ENCODE data around the gene MAN2A2. TPM values are rescaled to one million over a fixed set of nuclear protein-coding genes. Genes with fewer than 3 reads are reported as not detected.

MAN2A2 gene
- total RNA-seq, 1 experiment from 2014 or later, result 64.9 TPM

DNA sequence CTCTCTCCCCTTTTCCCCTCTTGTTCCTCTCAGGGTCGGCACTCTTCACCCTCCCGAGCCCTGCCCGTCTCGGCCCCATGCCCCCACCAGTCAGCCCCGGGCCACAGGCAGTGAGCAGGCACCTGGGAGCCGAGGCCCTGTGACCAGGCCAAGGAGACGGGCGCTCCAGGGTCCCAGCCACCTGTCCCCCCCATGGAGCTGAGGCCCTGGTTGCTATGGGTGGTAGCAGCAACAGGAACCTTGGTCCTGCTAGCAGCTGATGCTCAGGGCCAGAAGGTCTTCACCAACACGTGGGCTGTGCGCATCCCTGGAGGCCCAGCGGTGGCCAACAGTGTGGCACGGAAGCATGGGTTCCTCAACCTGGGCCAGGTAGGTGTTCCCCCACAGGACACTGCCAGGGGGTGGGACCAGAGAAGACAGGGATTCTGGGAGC is 27.5 kb upstream of the MAN2A2 start:
- Histone ChIP-seq H3K4me3 (ENCODE audit: low read depth, low read length) (no peak overlapping the region), H3K4me1 (peaks cover 30% of the 10 kb centered on the region), H3K27me3 (replicated peaks; ENCODE audit: control insufficient read depth, insufficient read depth, low read length) (no peaks in the 10 kb centered on the region), H3K9me3 (no peaks in the 10 kb centered on the region), H3K36me3 (ENCODE audit: control insufficient read depth, insufficient read depth, low read length) (no peaks in the 10 kb centered on the region)
- H3K4me3 Mint-ChIP-seq (ENCODE audit: unreplicated experiment), result no peak overlapping the region
- TF ChIP-seq, protein P1, sequence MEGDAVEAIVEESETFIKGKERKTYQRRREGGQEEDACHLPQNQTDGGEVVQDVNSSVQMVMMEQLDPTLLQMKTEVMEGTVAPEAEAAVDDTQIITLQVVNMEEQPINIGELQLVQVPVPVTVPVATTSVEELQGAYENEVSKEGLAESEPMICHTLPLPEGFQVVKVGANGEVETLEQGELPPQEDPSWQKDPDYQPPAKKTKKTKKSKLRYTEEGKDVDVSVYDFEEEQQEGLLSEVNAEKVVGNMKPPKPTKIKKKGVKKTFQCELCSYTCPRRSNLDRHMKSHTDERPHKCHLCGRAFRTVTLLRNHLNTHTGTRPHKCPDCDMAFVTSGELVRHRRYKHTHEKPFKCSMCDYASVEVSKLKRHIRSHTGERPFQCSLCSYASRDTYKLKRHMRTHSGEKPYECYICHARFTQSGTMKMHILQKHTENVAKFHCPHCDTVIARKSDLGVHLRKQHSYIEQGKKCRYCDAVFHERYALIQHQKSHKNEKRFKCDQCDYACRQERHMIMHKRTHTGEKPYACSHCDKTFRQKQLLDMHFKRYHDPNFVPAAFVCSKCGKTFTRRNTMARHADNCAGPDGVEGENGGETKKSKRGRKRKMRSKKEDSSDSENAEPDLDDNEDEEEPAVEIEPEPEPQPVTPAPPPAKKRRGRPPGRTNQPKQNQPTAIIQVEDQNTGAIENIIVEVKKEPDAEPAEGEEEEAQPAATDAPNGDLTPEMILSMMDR (IDR thresholded peaks at IDR 0.05; ENCODE audit: insufficient read depth in 1 of 2, low read depth in 1 of 2, low read length in 1 of 2, severe bottlenecking in 1 of 2, unreplicated experiment in 1 of 2), result no peak
- intact Hi-C loops (cut with micrococcal nuclease; ENCODE audit: unreplicated experiment), result loop anchor here (2.0 kb wide), 1 partner anchor 59 kb away; the partner anchor contains the start of gene UNC45A
- ChIA-PET CTCF (no interaction called here), POLR2A (no interaction called here)
- H3K9me3 Mint-ChIP-seq (ENCODE audit: unreplicated experiment), result no peaks in the 10 kb centered on the region
- H3K36me3 Mint-ChIP-seq (ENCODE audit: insufficient read depth, unreplicated experiment), result peaks cover 21% of the 10 kb centered on the region
- no peaks in the 10 kb centered on the region for H3K27me3 Mint-ChIP-seq (ENCODE audit: insufficient read depth, unreplicated experiment)
- no peak overlapping the region for H3K27ac Mint-ChIP-seq (ENCODE audit: unreplicated experiment)
- H3K4me1 Mint-ChIP-seq (ENCODE audit: low read depth, unreplicated experiment), result no peaks in the 10 kb centered on the region
- no TSS peak for BruUV-seq (replicated peaks)
- DNase-seq, result no peak

- no peaks in the 10 kb centered on the region for H3K36me3 ChIP-seq (ENCODE audit: control insufficient read depth, insufficient read depth, low read length)
- no peaks in the 10 kb centered on the region for H3K27me3 ChIP-seq (replicated peaks; ENCODE audit: control insufficient read depth, insufficient read depth, low read length)
- Mint-ChIP-seq H3K9me3 (ENCODE audit: unreplicated experiment) (no peaks in the 10 kb centered on the region), H3K4me1 (ENCODE audit: low read depth, unreplicated experiment) (no peaks in the 10 kb centered on the region), H3K27me3 (ENCODE audit: insufficient read depth, unreplicated experiment) (no peaks in the 10 kb centered on the region), H3K27ac (ENCODE audit: unreplicated experiment) (no peak overlapping the region), H3K4me3 (ENCODE audit: unreplicated experiment) (no peak overlapping the region), H3K36me3 (ENCODE audit: insufficient read depth, unreplicated experiment) (peaks cover 18% of the 10 kb centered on the region)
- no peaks in the 10 kb centered on the region for H3K9me3 ChIP-seq
- no peak for DNase-seq
- H3K4me1 ChIP-seq, result peaks cover 27% of the 10 kb centered on the region
- H3K4me3 ChIP-seq (ENCODE audit: low read depth, low read length), result no peak overlapping the region
- TF ChIP-seq, protein P1 (IDR thresholded peaks at IDR 0.05; ENCODE audit: insufficient read depth in 1 of 2, low read depth in 1 of 2, low read length in 1 of 2, severe bottlenecking in 1 of 2, unreplicated experiment in 1 of 2), result no peak
- intact Hi-C loops (cut with micrococcal nuclease; ENCODE audit: unreplicated experiment), result no loop called here
- ChIA-PET CTCF (no interaction called here), POLR2A (no interaction called here)
- no TSS peak for BruUV-seq (replicated peaks)
These were observed 27.1 kb upstream of the MAN2A2 start for GRCh38 chr15:90876046-90876445.

DNA sequence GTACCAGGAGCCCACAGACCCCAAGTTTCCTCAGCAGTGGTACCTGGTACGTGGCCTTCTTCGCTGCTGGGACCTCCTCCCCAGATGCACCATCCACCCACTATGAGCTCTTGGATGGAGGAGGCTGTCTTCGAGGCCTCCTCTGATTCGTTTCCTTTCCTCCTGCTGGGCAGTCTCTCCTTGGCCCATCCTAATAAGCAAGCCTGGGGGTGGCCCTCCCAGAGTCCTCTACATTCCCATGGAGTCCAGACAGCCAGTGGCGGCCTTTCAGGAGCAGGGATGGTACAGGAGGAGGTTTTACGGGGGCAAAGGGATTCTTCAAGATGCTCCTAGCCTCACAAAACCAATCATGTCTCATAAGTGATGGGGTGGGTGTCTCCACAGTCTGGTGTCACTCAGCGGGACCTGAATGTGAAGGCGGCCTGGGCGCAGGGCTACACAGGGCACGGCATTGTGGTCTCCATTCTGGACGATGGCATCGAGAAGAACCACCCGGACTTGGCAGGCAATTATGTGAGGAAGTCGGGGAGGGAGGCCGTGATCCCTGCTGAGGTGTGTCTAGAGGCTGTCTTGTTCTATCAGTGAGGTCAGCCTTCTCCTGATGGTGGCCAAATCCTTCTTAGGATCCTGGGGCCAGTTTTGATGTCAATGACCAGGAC is 26.5 kb upstream of the MAN2A2 start:
- ChIA-PET POLR2A (no interaction called here), CTCF (no interaction called here)
- BruUV-seq (replicated peaks), result no TSS peak
- no peak overlapping the region for H3K27ac Mint-ChIP-seq (ENCODE audit: unreplicated experiment)
- H3K36me3 Mint-ChIP-seq (ENCODE audit: insufficient read depth, unreplicated experiment), result peaks cover 21% of the 10 kb centered on the region
- Histone ChIP-seq H3K4me3 (ENCODE audit: low read depth, low read length) (no peak overlapping the region), H3K36me3 (ENCODE audit: control insufficient read depth, insufficient read depth, low read length) (no peaks in the 10 kb centered on the region), H3K9me3 (no peaks in the 10 kb centered on the region), H3K27me3 (replicated peaks; ENCODE audit: control insufficient read depth, insufficient read depth, low read length) (no peaks in the 10 kb centered on the region), H3K4me1 (peaks cover 27% of the 10 kb centered on the region)
- H3K27me3 Mint-ChIP-seq (ENCODE audit: insufficient read depth, unreplicated experiment), result no peaks in the 10 kb centered on the region
- intact Hi-C loops (cut with micrococcal nuclease; ENCODE audit: unreplicated experiment), result no loop called here
- no peaks in the 10 kb centered on the region for H3K4me1 Mint-ChIP-seq (ENCODE audit: low read depth, unreplicated experiment)
- no peak overlapping the region for H3K4me3 Mint-ChIP-seq (ENCODE audit: unreplicated experiment)
- no peaks in the 10 kb centered on the region for H3K9me3 Mint-ChIP-seq (ENCODE audit: unreplicated experiment)
- TF ChIP-seq, protein P1 (IDR thresholded peaks at IDR 0.05; ENCODE audit: insufficient read depth in 1 of 2, low read depth in 1 of 2, low read length in 1 of 2, severe bottlenecking in 1 of 2, unreplicated experiment in 1 of 2), result no peak
- DNase-seq, result no peak

Measured in Caco-2 (cell line).